Astrocyte (in vitro differentiated cells and primary cell): ENCODE data around the gene VEGFA.

ENCODE experiments used
- CTCF ChIP-seq: IDR thresholded peaks from 2 replicates; pipeline ENCODE4 v1.5.1; 2011; ENCODE audit warnings: low read depth, mild to moderate bottlenecking, inconsistent platforms, low read length, moderate library complexity; ENCODE audit not compliant: insufficient read depth
- EZH2 ChIP-seq: IDR thresholded peaks from 2 replicates; pipeline ENCODE4 v1.6.1; 2012; ENCODE audit warnings: mild to moderate bottlenecking, low read length, inconsistent platforms; ENCODE audit not compliant: insufficient read depth

GRCh38 chr6:43776115-43776798 is 6.2 kb downstream of the VEGFA start:
- TF ChIP-seq EZH2: no peak
- TF ChIP-seq CTCF: no peak
